CD4-positive, alpha-beta T cell treated with Interferon alpha-2 for 1 hour (primary cell): ENCODE measurements around the gene SH3BGRL3.

ENCODE experiments used
- DNase-seq, 2 donors: peaks; one replicate each; pipeline ENCODE4 v3.0.0-alpha.2; 2020 to 2022

The SH3BGRL3 gene

GRCh38 chr1:26278303-26278702 is 1.6 kb upstream of the SH3BGRL3 start:
- DNase-seq: no peak

- DNase-seq: peak; percentile 46 to 48
Measured at GRCh38 chr1:26278724-26279455, 996 bp upstream of the SH3BGRL3 start.

GRCh38 chr1:26280333-26281042 is 602 bp downstream of the SH3BGRL3 start:
- no peak for DNase-seq

- no peak for DNase-seq
Measured at GRCh38 chr1:26281091-26281958, 1.4 kb downstream of the SH3BGRL3 start.

GRCh38 chr1:26281971-26282370 is 2.1 kb downstream of the SH3BGRL3 start:
- DNase-seq: no peak

- DNase-seq: no peak
Measured at GRCh38 chr1:26282401-26282918, 2.6 kb downstream of the SH3BGRL3 start.

GRCh38 chr1:26283279-26283853 is 3.5 kb downstream of the SH3BGRL3 start:
- DNase-seq: no peak

- DNase-seq: no peak
Measured at GRCh38 chr1:26283871-26284596, 4.1 kb downstream of the SH3BGRL3 start.

- peak; percentile 90 to 92 for DNase-seq
Measured at GRCh38 chr1:26284597-26285347, 4.9 kb downstream of the SH3BGRL3 start.

- peak; percentile 26 to 45 for DNase-seq
Measured at GRCh38 chr1:26285366-26286063, 5.6 kb downstream of the SH3BGRL3 start.

- DNase-seq: no peak
Measured at GRCh38 chr1:26286064-26286416, 6.2 kb downstream of the SH3BGRL3 start.

- peak; percentile 66 to 78 for DNase-seq
Measured at GRCh38 chr1:26287033-26287711, 7.3 kb downstream of the SH3BGRL3 start.

GRCh38 chr1:26287811-26288210 is 7.9 kb downstream of the SH3BGRL3 start:
- no peak for DNase-seq

- DNase-seq: peak; percentile 41 to 51
Measured at GRCh38 chr1:26288311-26288941, 8.5 kb downstream of the SH3BGRL3 start.

- DNase-seq: peak; percentile 50 to 76
Measured at GRCh38 chr1:26289158-26290059, 9.5 kb downstream of the SH3BGRL3 start.

- peak; percentile 31 to 37 for DNase-seq
Measured at GRCh38 chr1:26290122-26290881, 10.4 kb downstream of the SH3BGRL3 start.

- no peak for DNase-seq
Measured at GRCh38 chr1:26290882-26291261, 11.0 kb downstream of the SH3BGRL3 start.

- DNase-seq: no peak
Measured at GRCh38 chr1:26291433-26291832, 11.5 kb downstream of the SH3BGRL3 start.
